ENCODE measurements around the gene ABCC4. TPM values are rescaled to one million over a fixed set of nuclear protein-coding genes. Genes with fewer than 3 reads are reported as not detected.

The ABCC4 gene
- total RNA-seq, 1 donor from 2014 or later, result 7.5 TPM

DNA sequence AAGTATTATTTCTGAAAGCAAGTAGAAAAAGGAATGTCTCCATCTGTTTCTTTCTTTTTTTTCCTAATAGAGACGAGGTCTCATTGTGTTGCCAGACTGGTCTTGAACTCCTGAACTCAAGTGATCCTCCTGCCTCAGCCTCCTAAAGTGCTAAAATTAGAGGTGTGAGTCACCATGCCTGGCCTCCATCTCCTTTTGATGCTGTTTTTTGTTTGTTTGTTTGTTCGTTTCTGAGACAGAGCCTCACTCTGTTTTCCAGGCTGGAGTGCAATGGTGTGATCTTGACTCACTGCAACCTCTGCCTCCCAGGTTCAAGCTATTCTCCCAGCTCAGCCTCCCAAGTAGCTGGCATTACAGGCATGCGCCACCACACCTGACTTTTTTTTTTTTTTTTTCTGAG, 14.5 kb upstream of the ABCC4 start:
- no peak overlapping the region for H3K4me3 Mint-ChIP-seq (ENCODE audit: low read depth)
- no peaks in the 10 kb centered on the region for H3K36me3 Mint-ChIP-seq (ENCODE audit: insufficient read depth)
- DNase-seq (ENCODE audit: low spot score, unreplicated experiment), result no peak
- no peaks in the 10 kb centered on the region for H3K9me3 Mint-ChIP-seq (ENCODE audit: low read depth)
- no peak overlapping the region for H3K27ac Mint-ChIP-seq
- peaks cover 11% of the 10 kb centered on the region for H3K4me1 Mint-ChIP-seq (ENCODE audit: low read depth)
- TF ChIP-seq, protein P1, sequence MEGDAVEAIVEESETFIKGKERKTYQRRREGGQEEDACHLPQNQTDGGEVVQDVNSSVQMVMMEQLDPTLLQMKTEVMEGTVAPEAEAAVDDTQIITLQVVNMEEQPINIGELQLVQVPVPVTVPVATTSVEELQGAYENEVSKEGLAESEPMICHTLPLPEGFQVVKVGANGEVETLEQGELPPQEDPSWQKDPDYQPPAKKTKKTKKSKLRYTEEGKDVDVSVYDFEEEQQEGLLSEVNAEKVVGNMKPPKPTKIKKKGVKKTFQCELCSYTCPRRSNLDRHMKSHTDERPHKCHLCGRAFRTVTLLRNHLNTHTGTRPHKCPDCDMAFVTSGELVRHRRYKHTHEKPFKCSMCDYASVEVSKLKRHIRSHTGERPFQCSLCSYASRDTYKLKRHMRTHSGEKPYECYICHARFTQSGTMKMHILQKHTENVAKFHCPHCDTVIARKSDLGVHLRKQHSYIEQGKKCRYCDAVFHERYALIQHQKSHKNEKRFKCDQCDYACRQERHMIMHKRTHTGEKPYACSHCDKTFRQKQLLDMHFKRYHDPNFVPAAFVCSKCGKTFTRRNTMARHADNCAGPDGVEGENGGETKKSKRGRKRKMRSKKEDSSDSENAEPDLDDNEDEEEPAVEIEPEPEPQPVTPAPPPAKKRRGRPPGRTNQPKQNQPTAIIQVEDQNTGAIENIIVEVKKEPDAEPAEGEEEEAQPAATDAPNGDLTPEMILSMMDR (IDR thresholded peaks at IDR 0.05; ENCODE audit: unreplicated experiment), result no peak
- H3K27me3 Mint-ChIP-seq, result peaks cover 3% of the 10 kb centered on the region

DNA sequence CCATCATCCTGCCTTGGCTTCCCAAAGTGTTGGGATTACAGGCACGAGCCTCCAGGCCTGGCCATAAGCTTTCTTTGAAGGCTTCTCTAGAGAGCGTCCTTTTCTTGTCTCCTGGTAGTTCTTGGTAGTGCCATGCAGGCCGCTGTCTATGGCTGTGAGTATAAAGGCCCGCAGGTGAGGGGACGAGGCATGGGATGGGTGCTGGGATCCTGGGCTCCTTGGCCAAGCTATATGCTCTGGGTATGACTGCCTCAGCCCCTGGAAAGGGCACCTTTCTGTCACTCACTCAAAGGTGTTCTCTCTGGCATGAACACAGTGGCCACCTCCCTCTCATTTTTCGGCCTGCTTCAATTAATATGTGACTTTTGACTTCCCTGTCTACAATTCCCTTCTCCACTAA, 6.3 kb upstream of the ABCC4 start:
- Mint-ChIP-seq H3K4me3 (ENCODE audit: low read depth) (no peak overlapping the region), H3K27ac (peak overlapping the region; percentile 35), H3K27me3 (peaks cover 9% of the 10 kb centered on the region), H3K9me3 (ENCODE audit: low read depth) (no peaks in the 10 kb centered on the region), H3K4me1 (ENCODE audit: low read depth) (no peaks in the 10 kb centered on the region), H3K36me3 (ENCODE audit: insufficient read depth) (no peaks in the 10 kb centered on the region)
- TF ChIP-seq, protein P1 (IDR thresholded peaks at IDR 0.05; ENCODE audit: unreplicated experiment), result no peak
- DNase-seq (ENCODE audit: low spot score, unreplicated experiment), result no peak

DNA sequence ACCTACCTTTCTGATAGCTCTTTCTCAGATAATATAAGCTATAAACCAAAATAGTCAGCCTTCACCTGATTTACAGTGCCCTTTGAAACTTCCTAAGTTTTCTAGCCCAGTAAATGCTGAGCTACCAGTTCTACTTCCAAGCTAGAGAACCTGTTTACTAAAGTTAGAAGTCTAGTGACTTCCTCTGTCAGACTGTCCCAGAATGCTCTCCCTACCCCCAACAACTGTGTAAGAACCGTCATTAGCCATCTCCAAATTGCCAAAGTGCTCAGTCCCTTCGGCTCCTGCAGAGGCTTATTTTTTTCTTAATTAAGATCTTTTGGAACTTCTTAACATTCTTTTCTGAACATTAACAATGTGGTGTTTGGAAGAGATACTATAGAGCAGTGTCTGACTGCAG, 3.2 kb upstream of the ABCC4 start:
- H3K27ac Mint-ChIP-seq, result no peak overlapping the region
- TF ChIP-seq, protein P1 (IDR thresholded peaks at IDR 0.05; ENCODE audit: unreplicated experiment), result no peak
- H3K4me3 Mint-ChIP-seq (ENCODE audit: low read depth), result no peak overlapping the region
- H3K27me3 Mint-ChIP-seq, result peaks cover 23% of the 10 kb centered on the region
- H3K36me3 Mint-ChIP-seq (ENCODE audit: insufficient read depth), result no peaks in the 10 kb centered on the region
- H3K4me1 Mint-ChIP-seq (ENCODE audit: low read depth), result peaks cover 4% of the 10 kb centered on the region
- no peak for DNase-seq (ENCODE audit: low spot score, unreplicated experiment)
- no peaks in the 10 kb centered on the region for H3K9me3 Mint-ChIP-seq (ENCODE audit: low read depth)

DNA sequence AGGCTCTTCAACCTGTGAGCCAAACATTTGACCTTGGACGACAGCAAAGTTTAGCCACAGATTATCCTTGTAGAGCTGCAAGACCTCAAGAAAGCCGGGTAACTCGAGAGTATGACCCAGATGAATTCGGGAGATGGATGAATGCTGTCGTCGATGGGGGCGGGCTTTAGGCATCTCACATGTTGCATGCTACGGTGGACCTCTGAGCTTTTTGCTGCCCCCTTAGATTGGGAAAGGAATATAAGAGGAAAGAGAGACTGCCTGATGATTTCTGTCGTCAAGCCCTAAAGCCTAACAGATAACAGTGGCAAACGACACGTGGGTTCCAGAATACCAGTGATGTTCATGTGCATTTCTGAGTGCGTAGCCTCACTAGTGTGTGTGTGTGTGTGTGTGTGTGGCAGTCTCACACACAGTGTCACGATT, 730 bp upstream of the ABCC4 start:
- no peaks in the 10 kb centered on the region for H3K36me3 Mint-ChIP-seq (ENCODE audit: insufficient read depth)
- TF ChIP-seq, protein P1 (IDR thresholded peaks at IDR 0.05; ENCODE audit: unreplicated experiment), result no peak
- peaks cover 16% of the 10 kb centered on the region for H3K4me1 Mint-ChIP-seq (ENCODE audit: low read depth)
- no peak overlapping the region for H3K27ac Mint-ChIP-seq
- no peak for DNase-seq (ENCODE audit: low spot score, unreplicated experiment)
- H3K4me3 Mint-ChIP-seq (ENCODE audit: low read depth), result peak overlapping the region; percentile 72
- H3K9me3 Mint-ChIP-seq (ENCODE audit: low read depth), result no peaks in the 10 kb centered on the region
- H3K27me3 Mint-ChIP-seq, result peaks cover 27% of the 10 kb centered on the region

DNA sequence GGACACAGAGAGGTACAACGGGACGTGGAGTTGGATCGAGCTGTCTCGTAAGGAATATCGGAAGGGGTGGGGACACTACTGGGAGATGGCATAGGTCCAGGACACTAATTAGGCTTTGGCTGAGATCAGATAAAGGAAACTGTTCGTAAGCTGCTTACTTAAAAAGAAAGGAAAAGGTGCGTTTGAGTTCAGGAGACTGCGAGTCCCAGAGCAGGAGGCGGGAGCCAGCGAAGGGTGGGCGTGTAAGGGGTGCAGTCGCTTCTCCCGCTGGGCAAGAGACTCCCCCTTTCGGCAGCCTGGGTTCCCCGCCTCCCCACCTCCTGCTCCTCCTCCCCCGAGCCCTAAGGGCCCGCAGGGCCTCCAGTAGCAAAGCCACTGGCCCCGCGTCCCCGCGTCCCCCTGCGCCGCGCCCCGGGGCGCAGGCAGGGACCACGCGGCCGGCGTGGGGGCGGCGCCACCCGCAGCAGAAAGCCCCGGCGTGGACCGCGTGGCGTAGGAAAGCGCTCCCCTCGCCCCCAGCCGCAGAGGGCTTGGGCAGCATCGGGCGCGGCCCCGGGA, 547 bp downstream of the ABCC4 start:
- peak; percentile 11 for DNase-seq (ENCODE audit: low spot score, unreplicated experiment)
- peak overlapping the region; percentile 91 for H3K27ac Mint-ChIP-seq
- peaks cover 19% of the 10 kb centered on the region for H3K4me1 Mint-ChIP-seq (ENCODE audit: low read depth)
- H3K9me3 Mint-ChIP-seq (ENCODE audit: low read depth), result no peaks in the 10 kb centered on the region
- TF ChIP-seq, protein P1 (IDR thresholded peaks at IDR 0.05; ENCODE audit: unreplicated experiment), result peak; percentile 19
- H3K27me3 Mint-ChIP-seq, result peaks cover 27% of the 10 kb centered on the region
- peak overlapping the region; percentile 77 for H3K4me3 Mint-ChIP-seq (ENCODE audit: low read depth)
- no peaks in the 10 kb centered on the region for H3K36me3 Mint-ChIP-seq (ENCODE audit: insufficient read depth)
